ENCODE measurements around the gene NKTR.

NKTR gene

GRCh38 chr3:42668793-42669217 is 68.3 kb downstream of the NKTR start:
- TF ChIP-seq CTCF (IDR thresholded peaks at IDR 0.05; ENCODE audit: low read depth, low read length, missing control alignments) = no peak
- DNase-seq (ENCODE audit: extremely low read depth, low read depth) = no peak

GRCh38 chr3:42670051-42670576 is 69.6 kb downstream of the NKTR start:
- TF ChIP-seq CTCF (IDR thresholded peaks at IDR 0.05; ENCODE audit: low read depth, low read length, missing control alignments) = no peak
- no peak for DNase-seq (ENCODE audit: extremely low read depth, low read depth)
- no peak overlapping the region for H3K4me3 ChIP-seq (replicated peaks; ENCODE audit: low read depth, low read length)

More at GRCh38 chr3:42668793-42669217, 68.3 kb downstream of the NKTR start:
- no peak overlapping the region for H3K4me3 ChIP-seq (replicated peaks; ENCODE audit: low read depth, low read length)

- TF ChIP-seq CTCF (IDR thresholded peaks at IDR 0.05; ENCODE audit: low read depth, low read length, missing control alignments) = no peak
- DNase-seq (ENCODE audit: extremely low read depth, low read depth) = no peak
- no peak overlapping the region for H3K4me3 ChIP-seq (replicated peaks; ENCODE audit: low read depth, low read length)
Observed at GRCh38 chr3:42670670-42671069, 70.2 kb downstream of the NKTR start.

- H3K4me3 ChIP-seq (replicated peaks; ENCODE audit: low read depth, low read length) = no peak overlapping the region
- no peak for TF ChIP-seq CTCF (IDR thresholded peaks at IDR 0.05; ENCODE audit: low read depth, low read length, missing control alignments)
- DNase-seq (ENCODE audit: extremely low read depth, low read depth) = no peak
Observed at GRCh38 chr3:42672515-42672914, 72.0 kb downstream of the NKTR start.

GRCh38 chr3:42673082-42673481 is 72.6 kb downstream of the NKTR start:
- TF ChIP-seq CTCF (IDR thresholded peaks at IDR 0.05; ENCODE audit: low read depth, low read length, missing control alignments) = no peak
- H3K4me3 ChIP-seq (replicated peaks; ENCODE audit: low read depth, low read length) = no peak overlapping the region
- DNase-seq (ENCODE audit: extremely low read depth, low read depth) = no peak

- DNase-seq (ENCODE audit: extremely low read depth, low read depth) = no peak
- TF ChIP-seq CTCF (IDR thresholded peaks at IDR 0.05; ENCODE audit: low read depth, low read length, missing control alignments) = no peak
- no peak overlapping the region for H3K4me3 ChIP-seq (replicated peaks; ENCODE audit: low read depth, low read length)
Observed at GRCh38 chr3:42674146-42674545, 73.7 kb downstream of the NKTR start.

- TF ChIP-seq CTCF (IDR thresholded peaks at IDR 0.05; ENCODE audit: low read depth, low read length, missing control alignments) = no peak
- no peak for DNase-seq (ENCODE audit: extremely low read depth, low read depth)
- no peak overlapping the region for H3K4me3 ChIP-seq (replicated peaks; ENCODE audit: low read depth, low read length)
Observed at GRCh38 chr3:42675909-42676308, 75.4 kb downstream of the NKTR start.

All from HFF-Myc (cell line).